GDM1 (cell line): ENCODE results near the gene DNAJC10.
A peak's percentile ranks its signal among the peaks of the same experiment; 100 is the strongest.
"Not testable (repeated sequence)": the region's sequence is repeated elsewhere in the genome, so short reads cannot be mapped to it uniquely, and the experiment has no call there.

Experiments
- DNase-seq: peaks from one replicate; lab custom pipeline; 2025; lab: John Stamatoyannopoulos, UW

The DNAJC10 gene, protein sequence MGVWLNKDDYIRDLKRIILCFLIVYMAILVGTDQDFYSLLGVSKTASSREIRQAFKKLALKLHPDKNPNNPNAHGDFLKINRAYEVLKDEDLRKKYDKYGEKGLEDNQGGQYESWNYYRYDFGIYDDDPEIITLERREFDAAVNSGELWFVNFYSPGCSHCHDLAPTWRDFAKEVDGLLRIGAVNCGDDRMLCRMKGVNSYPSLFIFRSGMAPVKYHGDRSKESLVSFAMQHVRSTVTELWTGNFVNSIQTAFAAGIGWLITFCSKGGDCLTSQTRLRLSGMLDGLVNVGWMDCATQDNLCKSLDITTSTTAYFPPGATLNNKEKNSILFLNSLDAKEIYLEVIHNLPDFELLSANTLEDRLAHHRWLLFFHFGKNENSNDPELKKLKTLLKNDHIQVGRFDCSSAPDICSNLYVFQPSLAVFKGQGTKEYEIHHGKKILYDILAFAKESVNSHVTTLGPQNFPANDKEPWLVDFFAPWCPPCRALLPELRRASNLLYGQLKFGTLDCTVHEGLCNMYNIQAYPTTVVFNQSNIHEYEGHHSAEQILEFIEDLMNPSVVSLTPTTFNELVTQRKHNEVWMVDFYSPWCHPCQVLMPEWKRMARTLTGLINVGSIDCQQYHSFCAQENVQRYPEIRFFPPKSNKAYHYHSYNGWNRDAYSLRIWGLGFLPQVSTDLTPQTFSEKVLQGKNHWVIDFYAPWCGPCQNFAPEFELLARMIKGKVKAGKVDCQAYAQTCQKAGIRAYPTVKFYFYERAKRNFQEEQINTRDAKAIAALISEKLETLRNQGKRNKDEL

DNA sequence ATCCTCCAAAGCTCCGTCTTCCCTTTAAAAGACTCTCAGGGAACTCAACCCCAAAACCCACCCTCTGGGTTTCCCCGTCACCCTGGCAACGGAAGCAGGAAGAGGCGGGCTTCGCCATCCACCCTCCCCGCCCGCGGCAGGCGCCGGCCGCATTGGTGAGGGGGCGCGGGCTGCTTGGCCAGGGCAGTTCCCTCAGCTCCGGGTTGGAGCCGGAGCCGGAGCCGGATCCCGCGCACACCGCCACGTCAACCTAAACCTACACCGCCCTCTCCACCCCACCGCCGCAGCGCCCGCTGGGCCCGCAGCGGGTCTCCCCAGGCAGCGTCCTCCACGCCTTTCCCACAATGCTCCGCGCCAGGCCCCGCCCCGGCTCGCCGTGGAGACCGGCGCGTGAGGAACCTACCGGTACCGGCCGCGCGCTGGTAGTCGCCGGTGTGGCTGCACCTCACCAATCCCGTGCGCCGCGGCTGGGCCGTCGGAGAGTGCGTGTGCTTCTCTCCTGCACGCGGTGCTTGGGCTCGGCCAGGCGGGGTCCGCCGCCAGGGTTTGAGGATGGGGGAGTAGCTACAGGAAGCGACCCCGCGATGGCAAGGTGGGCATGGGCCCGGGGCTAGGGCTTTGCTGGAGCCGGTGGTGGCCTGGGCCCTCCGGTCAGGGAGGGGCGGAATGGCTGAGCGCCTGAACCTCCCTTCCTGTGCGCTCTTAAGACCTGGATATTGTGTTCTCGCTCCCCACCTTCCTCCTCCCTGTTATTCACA lies at the start of gene DNAJC10:
Gene DNAJC10 (plus strand): TSS at position 366 of the 758 bp plus-strand sequence. CDS start 1,830 bp downstream, outside the sequence.
- DNase-seq: peak; percentile 84

DNA sequence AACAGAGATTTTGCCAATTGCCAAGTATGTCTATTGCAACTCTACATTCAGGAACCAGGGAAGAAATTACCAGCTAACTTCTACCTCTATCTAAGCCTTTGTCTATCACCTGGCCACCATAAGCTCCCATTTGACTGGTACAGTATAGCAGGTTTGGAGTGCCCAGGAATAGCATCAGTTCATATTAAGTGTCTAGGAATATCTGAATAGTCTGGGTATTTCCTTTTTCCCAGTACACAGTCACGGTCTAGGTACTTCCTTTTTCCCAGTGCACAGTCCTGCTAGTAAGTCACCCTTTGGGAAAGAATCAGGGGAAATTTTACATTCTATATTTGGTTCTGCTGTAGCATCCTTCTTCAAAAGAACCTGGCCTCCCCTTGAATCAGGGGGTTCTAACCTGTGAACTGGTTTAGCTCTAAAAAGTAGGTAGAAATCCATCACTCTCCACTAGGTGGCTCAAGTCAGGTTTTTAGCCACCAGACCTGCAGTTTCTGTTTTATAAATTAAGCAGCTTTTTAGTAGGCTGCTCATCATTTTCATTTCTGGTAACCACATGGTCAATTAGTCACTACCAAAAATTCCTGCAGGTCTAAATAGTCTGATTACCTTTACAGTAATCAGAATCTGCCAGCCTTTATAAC lies 49.3 kb upstream of the DNAJC10 start:
- DNase-seq: no peak

DNA sequence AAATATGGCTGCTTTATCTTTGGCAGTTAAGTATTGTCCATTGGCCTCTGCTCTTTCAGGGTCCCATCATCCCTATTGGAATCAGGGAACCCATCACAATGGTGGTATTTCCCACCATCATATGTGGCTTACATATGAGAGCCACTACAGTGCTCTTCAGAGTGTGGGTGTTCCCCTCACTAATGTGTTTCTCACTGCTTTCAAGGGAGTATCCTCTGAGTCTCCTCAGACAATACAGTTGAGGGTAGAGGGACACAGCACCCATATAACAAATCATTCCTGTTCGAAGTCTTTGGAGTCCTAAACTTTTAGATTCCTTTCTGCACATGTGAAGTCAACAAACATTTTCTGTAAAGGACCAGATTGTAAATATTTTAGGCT lies 48.8 kb upstream of the DNAJC10 start:
- DNase-seq: no peak

DNA sequence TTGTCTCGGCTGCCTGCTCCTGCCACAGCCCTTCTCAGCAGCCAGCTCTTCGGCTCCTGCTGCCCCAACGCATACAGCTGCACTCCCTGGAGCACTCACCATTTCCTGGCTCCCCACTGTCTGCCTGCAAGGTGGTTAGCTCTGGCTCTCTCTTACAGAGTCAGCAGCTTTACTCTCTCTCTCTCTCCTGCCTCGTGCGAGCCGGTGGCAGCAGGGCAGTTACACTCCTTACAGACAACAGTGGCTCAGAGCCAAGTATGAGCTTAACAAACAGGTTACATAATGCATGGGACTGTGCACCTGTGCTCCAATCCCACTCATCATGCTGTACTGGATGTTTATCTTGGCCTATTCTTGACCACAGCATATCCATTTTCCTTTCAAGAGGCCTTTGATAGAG lies 47.4 kb upstream of the DNAJC10 start:
- DNase-seq: no peak

DNA sequence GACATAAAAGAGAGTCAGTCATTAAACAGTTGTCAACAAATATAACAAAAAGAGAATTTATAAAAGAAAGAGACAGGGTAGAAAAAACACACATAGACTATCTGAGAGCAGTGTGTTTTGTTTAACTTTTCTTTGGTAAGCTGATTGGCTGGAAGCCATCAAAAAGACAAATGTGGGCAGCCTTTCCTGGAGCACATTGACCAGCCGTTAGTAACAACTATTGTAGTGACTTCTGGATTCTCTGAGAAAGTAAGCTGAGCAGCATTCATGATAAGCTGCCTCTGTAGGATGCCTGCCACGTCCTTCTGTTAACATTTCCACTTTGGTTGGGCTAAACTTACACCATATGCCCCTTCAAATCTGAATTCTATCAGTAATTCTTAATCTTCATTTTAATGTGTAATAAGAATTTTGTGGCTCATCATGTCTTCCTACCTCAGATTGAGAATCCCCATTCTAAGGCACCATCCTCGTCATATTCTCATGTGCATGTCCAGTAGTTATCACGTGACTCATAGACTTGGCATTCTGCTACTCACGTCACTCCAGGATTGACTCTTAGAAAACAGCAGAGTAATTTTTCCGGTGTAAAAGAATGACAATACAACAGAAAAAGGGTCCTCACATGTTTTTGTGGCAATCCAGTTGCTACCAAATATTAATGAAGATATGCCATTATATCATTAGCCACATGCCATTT lies 43.4 kb upstream of the DNAJC10 start:
- DNase-seq: no peak

DNA sequence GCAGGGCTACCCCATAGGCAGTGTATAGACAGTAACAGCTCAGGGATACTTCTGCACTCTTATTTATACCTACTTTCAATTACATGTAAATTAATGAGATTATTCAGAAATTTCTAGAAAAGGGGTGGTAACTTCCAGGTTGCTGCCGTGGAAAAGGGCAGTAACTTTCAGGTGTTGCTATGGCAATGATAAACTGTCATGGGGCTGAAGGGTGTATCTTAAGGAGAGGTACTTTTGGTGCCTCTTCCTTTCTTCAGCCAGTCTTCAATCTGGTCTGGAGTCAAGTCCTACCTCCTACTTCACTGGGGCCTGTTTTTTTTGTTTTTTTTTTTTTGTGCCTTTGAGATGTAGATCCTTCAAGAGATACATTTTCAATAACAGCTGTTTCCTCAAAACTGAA lies 35.2 kb upstream of the DNAJC10 start:
- DNase-seq: no peak

DNA sequence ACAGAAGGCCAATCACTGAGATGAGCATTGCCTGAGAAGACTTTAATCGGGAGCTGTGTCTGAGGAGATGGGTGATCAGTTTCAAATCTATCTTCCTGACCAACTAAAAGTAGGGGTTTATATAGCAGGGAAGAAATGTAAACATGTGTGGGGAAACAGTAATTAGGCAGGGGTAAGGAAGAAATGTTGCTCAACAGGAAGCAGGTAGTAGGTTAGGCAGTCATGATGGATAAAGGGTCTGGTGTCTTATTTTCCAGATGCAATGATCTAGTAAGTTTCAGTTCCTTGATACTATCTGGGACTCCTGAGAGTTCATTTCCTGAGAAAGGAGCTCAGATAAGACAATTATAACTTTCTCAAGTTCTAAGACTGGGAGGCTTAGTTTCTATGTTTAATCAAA lies 33.8 kb upstream of the DNAJC10 start:
- no peak for DNase-seq

DNA sequence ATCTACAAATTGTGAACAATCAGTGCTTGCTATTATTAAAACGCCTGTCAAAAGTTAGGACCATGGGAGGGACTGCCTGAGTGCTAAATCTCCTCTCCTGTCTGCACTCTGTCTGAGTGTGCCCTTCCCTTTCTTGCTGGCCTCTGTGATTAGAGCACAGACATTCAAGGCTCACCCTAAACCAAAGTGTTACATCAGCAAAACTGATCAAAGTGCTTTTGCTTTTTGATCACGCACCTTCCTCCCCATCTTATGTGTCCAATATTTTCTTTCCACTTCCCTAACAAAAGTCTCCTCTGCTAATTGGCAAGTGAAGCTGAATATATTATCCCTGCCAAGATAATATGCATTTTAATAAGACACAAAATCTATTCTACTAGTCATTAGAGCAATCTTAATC lies 30.5 kb upstream of the DNAJC10 start:
- no peak for DNase-seq

DNA sequence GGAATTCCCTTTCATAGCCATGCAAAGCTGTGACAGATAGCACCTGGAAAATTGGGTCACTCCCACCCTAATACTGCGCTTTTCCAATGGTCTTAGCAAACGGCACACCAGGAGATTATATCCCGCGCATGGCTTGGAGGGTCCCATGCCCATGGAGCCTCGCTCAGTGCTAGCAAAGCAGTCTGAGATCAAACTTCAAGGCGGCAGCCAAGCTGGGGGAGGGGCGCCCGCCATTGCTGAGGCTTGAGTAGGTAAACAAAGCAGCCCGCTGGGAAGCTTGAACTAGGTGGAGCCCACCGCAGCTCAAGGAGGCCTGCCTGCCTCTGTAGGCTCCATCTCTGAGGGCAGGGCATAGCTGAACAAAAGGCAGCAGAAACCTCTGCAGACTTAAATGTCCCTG lies 29.3 kb upstream of the DNAJC10 start:
- DNase-seq: not testable (repeated sequence)

DNA sequence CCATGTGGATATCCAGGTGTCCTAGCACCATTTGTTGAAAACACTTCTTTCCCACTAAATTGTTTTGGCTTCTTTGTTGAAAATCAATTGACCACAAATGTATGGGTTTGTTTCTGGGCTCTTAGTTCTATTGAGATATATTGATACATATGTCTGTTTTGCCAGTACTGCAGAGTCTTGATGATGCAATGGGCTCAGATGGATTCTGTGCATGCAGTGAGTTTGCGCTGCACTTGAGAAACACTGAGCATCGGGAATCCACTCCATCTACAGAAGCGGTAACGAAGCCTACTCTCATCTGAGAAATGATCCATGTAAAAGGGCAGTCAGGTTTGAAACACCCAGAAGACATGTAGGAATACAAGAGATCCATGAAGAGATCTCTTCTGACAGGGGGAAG lies 21.9 kb upstream of the DNAJC10 start:
- no peak for DNase-seq

DNA sequence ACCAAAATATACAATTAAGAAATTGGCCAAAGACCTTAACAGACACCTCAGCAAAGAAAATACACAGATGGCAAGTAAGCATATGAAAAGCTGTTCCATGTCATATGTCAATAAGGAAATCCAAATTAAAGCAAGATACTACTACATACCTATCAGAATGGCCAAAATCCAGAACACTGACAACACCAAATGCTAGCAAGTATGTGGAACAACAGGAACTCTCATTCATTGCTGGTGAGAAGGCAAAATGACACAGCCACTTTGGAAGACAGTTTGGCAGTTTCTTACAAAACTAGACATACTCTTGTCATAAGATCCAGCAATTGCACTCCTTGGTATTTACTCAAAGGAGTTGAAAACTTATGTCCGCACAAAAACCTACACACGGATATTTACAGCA lies 20.3 kb upstream of the DNAJC10 start:
- DNase-seq: no peak

DNA sequence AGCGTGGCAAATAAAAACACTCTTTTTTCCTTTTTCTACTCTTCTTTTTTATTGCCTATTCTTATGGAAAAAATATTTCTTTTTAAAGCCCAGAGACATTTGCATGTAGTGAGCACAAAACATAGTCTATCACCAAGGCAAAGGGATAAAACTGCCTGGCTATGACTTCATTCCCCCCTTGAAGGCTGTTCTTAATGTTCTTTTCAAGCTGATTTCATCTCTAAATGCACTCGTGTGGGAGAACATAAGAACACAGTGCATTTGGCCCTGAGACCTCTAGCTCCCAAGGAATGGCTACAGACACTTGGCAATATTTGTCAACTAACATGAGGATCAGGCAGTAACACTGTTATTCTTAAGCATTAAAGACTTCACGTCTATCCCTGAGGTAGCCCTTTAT lies 17.4 kb upstream of the DNAJC10 start:
- no peak for DNase-seq

DNA sequence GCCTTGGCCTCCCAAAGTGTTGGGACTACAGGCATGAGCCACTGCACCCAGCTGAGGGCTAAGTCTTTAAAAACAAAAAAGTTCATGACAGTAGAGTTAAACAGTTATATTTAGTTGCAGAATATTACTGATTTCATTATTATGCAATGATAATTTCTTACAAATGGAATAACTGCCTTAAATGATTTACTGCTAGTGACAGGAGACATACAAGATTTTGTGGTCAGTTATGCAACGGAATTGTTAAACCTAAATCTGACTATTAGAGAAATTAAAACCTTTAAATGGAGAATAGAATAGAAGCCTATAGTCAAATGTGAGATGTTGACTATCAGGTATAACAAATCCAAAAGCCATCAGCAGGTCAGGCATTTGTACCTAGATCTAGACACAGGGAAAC lies 10.3 kb upstream of the DNAJC10 start:
- no peak for DNase-seq

DNA sequence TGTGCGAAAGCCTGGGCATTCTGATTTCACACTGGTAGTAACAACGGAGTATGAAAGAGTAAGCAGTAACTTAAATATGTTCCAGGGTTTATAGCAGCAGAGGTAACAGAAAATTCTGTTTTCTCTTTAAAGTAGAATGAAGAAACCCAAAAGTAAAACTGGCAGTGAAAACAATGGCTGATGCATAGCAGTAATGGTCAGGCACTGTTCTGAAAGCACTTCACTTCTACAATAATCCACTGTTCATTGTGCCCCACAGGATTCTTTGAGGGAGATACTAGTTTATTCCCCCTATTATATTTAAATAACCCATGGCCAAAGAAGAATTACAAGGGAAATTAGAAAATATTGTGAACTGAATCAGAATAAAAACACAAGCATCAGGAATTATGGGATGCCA lies 9.3 kb upstream of the DNAJC10 start:
- DNase-seq: no peak

DNA sequence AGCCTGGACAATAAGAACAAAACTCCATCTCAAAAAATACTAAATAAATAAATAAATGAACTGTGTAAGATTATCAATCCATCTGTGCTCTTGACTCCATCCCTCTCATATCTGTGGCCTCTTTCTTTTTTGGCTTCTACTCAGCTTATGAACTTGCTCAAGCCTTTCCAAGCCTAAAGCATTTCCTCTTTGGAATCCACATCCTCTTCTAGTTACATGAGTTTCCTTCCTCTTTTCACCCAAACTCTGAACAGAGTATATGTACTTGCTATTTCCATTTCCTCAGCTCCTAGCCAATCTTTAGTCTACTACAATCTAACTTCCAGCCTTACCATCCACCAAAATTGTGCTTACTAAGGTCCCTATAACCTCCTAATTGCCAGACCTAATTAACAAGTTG lies 2.5 kb upstream of the DNAJC10 start:
- DNase-seq: peak; percentile 73

DNA sequence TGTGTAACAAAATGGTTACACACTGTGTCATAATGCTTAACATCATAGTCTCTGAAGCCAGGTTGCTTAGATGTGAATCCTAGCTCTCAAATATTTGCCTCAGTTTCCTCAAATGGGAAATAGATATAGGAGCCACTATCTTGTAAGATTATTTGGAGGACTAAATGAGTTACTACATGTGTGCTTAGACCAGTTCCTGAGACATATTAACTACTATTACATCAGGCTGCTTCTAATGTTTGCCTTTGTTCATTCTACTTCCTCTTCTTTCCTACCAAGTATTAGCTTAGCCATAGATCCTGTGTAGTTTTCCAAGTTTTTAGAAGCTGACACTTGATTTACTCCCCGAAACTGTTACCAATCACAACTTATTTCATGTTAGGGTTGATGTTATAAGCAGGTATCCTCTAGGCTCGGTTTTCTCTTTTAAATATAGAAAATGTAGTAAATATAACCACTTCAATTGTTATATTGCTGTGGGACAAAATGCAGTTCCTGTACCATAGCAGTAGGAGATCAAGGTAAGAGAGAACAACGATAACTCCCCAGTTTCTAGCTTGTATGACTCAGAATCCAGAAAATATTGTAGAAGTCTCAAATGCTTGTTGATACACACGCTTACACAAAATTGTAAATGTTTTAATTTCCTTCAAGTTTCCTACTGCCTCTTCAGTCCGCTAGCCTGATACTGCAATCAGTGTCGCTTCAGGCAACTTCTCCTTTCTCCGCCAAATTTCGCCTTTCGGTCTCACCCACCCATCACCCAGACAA lies 751 bp upstream of the DNAJC10 start:
- no peak for DNase-seq

DNA sequence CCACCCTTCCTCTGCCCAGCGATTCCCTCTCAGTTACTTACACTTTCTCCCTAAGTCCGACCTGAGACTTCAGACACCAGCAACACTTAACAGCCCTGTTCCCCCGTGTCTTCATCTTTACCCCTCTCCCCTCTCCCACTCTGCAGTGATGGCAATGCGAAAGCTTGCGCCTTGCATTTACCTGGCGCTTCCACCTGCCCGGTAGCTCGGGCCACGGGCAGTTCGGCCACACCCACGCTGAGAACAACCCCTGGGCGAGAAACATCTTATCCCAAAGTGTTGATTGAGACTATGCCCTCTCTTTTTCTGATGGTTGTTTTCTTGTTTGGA lies 558 bp downstream of the DNAJC10 start:
- no peak for DNase-seq

DNA sequence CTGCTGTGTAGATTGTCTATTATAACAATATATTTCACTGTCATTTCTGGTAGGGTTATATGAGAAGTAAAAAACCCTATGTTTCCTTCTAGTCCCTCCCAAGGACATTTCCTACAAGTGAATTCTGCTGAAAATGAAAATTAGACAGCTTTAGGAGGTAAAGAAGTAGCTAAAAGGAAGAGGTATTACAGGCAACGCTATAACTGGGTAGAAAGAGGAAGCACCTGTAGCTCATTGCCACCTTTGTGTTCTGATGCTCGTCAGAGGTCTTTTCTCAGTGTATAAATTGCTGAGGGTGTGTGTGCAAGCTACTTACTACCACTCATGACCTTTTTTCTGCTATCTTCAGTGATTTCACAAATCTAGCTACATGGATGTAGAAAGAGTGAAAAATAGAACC lies 1.4 kb downstream of the DNAJC10 start:
- DNase-seq: no peak

DNA sequence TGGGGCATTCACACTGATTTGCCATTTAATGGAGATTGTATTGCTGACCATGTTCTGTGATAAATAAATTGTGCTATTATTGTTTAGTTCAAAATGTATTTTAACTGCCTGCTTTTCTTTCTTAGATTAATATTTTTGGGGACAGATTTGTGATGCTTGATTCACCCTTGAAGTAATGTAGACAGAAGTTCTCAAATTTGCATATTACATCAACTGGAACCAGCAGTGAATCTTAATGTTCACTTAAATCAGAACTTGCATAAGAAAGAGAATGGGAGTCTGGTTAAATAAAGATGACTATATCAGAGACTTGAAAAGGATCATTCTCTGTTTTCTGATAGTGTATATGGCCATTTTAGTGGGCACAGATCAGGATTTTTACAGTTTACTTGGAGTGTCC lies 1.8 kb downstream of the DNAJC10 start:
- DNase-seq: no peak

DNA sequence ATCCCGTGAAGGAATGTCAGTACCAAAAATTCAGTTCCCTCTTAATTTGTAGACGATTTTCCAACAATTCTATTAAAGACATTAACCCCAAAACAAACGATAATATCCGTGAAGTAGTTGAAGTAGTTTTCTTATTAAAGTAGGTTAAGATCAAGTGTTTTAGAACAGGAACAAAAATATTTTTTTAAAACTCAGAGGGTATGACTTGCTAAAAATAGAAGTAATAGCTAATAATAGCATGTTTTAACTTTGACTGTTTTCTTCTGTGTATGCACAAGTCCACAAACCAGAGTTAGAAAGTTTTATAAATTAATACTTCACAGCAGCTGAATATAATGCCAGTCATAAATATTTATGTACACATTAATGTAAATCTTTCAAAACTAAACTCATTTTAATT lies 2.4 kb downstream of the DNAJC10 start:
- DNase-seq: no peak

DNA sequence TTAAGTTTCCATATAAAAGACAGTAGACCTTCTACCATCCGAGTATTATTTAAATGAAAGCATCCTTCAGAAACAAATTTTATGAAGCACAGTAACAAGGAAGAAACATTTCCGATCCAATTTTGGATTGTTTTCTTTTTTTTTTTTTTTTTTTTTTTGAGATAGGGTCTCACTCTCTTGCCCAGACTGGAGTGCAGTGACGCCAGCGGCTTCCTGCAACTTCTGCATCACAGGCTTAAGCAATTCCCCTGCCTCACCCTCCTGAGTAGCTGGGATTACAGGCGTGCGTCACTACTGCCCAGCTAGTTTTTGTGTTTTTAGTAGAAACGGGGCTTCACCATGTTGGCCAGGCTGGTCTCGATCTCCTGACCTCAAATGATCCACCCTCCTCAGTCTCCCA lies 3.1 kb downstream of the DNAJC10 start:
- DNase-seq: not testable (repeated sequence)
